Measurements from ENCODE around the gene OTUB2.

Gene OTUB2

GRCh38 chr14:94041551-94042346 lies 15.6 kb downstream of the OTUB2 start:
- no peak for DNase-seq (ENCODE audit: low spot score)

GRCh38 chr14:94042433-94043091 lies 16.4 kb downstream of the OTUB2 start:
- DNase-seq (ENCODE audit: low spot score) = no peak

- DNase-seq (ENCODE audit: low spot score) = no peak
Observed at GRCh38 chr14:94043111-94043755, 17.1 kb downstream of the OTUB2 start.

GRCh38 chr14:94043756-94044475 lies 17.8 kb downstream of the OTUB2 start:
- DNase-seq (ENCODE audit: low spot score) = no peak

GRCh38 chr14:94044476-94045091 lies 18.4 kb downstream of the OTUB2 start:
- no peak for DNase-seq (ENCODE audit: low spot score)

- no peak for DNase-seq (ENCODE audit: low spot score)
Observed at GRCh38 chr14:94045101-94045500, 19.0 kb downstream of the OTUB2 start.

GRCh38 chr14:94045563-94046345 lies 19.6 kb downstream of the OTUB2 start:
- no peak for DNase-seq (ENCODE audit: low spot score)

GRCh38 chr14:94046696-94047250 lies 20.6 kb downstream of the OTUB2 start:
- no peak for DNase-seq (ENCODE audit: low spot score)

- DNase-seq (ENCODE audit: low spot score) = no peak
Observed at GRCh38 chr14:94047581-94047980, 21.4 kb downstream of the OTUB2 start.

GRCh38 chr14:94048691-94049624 lies 22.8 kb downstream of the OTUB2 start:
- no peak for DNase-seq (ENCODE audit: low spot score)

- DNase-seq (ENCODE audit: low spot score) = no peak
Observed at GRCh38 chr14:94049625-94050023, 23.5 kb downstream of the OTUB2 start.

GRCh38 chr14:94050231-94050880 lies 24.2 kb downstream of the OTUB2 start:
- no peak for DNase-seq (ENCODE audit: low spot score)

GRCh38 chr14:94051115-94051514 lies 25.0 kb downstream of the OTUB2 start:
- no peak for DNase-seq (ENCODE audit: low spot score)

GRCh38 chr14:94051779-94052178 lies 25.6 kb downstream of the OTUB2 start:
- no peak for DNase-seq (ENCODE audit: low spot score)

- DNase-seq (ENCODE audit: low spot score) = no peak
Observed at GRCh38 chr14:94052199-94052598, 26.1 kb downstream of the OTUB2 start.

- DNase-seq (ENCODE audit: low spot score) = no peak
Observed at GRCh38 chr14:94052662-94053061, 26.5 kb downstream of the OTUB2 start.

GRCh38 chr14:94054401-94054800 lies 28.3 kb downstream of the OTUB2 start:
- no peak for DNase-seq (ENCODE audit: low spot score)

GRCh38 chr14:94054936-94055335 lies 28.8 kb downstream of the OTUB2 start:
- no peak for DNase-seq (ENCODE audit: low spot score)

All from LoVo (cell line).